ENCODE measurements around the gene SAMD4B. TPM values are rescaled to one million over a fixed set of nuclear protein-coding genes. Genes with fewer than 3 reads are reported as not detected.

The SAMD4B gene
- total RNA-seq, 1 experiment from 2014 or later, result 164 TPM

- TF ChIP-seq AFF4 (CRISPR knock-in tag; IDR thresholded peaks at IDR 0.05; ENCODE audit: borderline replicate concordance) (no peak), MXD4 (CRISPR knock-in tag; IDR thresholded peaks at IDR 0.05; ENCODE audit: borderline replicate concordance) (no peak)
Measured at GRCh38 chr19:39401549-39402345, 59.5 kb downstream of the SAMD4B start (continued).

- Mint-ChIP-seq H3K36me3 (peaks cover 2% of the 10 kb centered on the region; the same call in 1 of the 2 replicates), H3K4me1 (peaks cover 45% of the 10 kb centered on the region), H3K9me3 (no peaks in the 10 kb centered on the region), H3K27ac (peak overlapping the region; percentile 99), H3K27me3 (ENCODE audit: low read depth) (no peaks in the 10 kb centered on the region), H3K4me3 (peak overlapping the region; percentile 91)
- ATAC-seq (peak; percentile 32), DNase-seq (ENCODE audit: low spot score) (peak; percentile 91)
- POLR2A ChIA-PET, result interaction anchor here (0.6 to 3.5 kb wide), 10 partner anchors 9 to 33 kb away, joined by 3 to 25 read pairs (median 5); partner anchors contain the start of genes MED29, PAF1, PLEKHG2 and RPS16
- 0 out of 2 replicates have a peak, but pooled peaks have one; percentile 48 for TF ChIP-seq ZNF281 (CRISPR knock-in tag; IDR thresholded peaks at IDR 0.05)
- TF ChIP-seq MAX (CRISPR knock-in tag; IDR thresholded peaks at IDR 0.05), result peak; percentile 72; the same call in 1 of the 2 replicates
- TF ChIP-seq ETV6 (CRISPR knock-in tag; IDR thresholded peaks at IDR 0.05), result peak; percentile 78
- TF ChIP-seq FOXK1 (CRISPR knock-in tag; IDR thresholded peaks at IDR 0.05), result peak; percentile 80; the same call in 1 of the 2 replicates
- TF ChIP-seq FOXP1 (CRISPR knock-in tag; IDR thresholded peaks at IDR 0.05; ENCODE audit: borderline replicate concordance), result peak; percentile 69; the same call in 1 of the 2 replicates
- TF ChIP-seq CREM (CRISPR knock-in tag; IDR thresholded peaks at IDR 0.05), result 0 out of 2 replicates have a peak, but pooled peaks have one; percentile 26
- TF ChIP-seq MYBL2 (CRISPR knock-in tag; IDR thresholded peaks at IDR 0.05), result 0 out of 2 replicates have a peak, but pooled peaks have one; percentile 24
- no peak for TF ChIP-seq GABPB1 (CRISPR knock-in tag; IDR thresholded peaks at IDR 0.05)
- TF ChIP-seq IRF1 (CRISPR knock-in tag; IDR thresholded peaks at IDR 0.05), result no peak
- TF ChIP-seq ATF1 (CRISPR knock-in tag; IDR thresholded peaks at IDR 0.05), result peak; percentile 47; the same call in 1 of the 2 replicates
- TF ChIP-seq ZNF532 (CRISPR knock-in tag; IDR thresholded peaks at IDR 0.05; ENCODE audit: borderline replicate concordance), result no peak
- peak; percentile 28; the same call in 1 of the 2 replicates for TF ChIP-seq USF2 (CRISPR knock-in tag; IDR thresholded peaks at IDR 0.05)
- TF ChIP-seq SP1 (CRISPR knock-in tag; conservative IDR thresholded peaks at IDR 0.05), result peak; percentile 75
- TF ChIP-seq TEAD1 (CRISPR knock-in tag; IDR thresholded peaks at IDR 0.05), result peak; percentile 13; the same call in 1 of the 2 replicates
- peak; percentile 74; the same call in 1 of the 2 replicates for TF ChIP-seq ESRRA (CRISPR knock-in tag; IDR thresholded peaks at IDR 0.05; ENCODE audit: borderline replicate concordance)
- CTCF ChIA-PET, result interaction anchor here (0.7 to 1.1 kb wide), 4 partner anchors 17 to 205 kb away, joined by 3 to 4 read pairs (median 3); partner anchors contain the start of genes NCCRP1, SAMD4B and SYCN
Measured at GRCh38 chr19:39402346-39403300, 60.4 kb downstream of the SAMD4B start.

All from WTC11 (cell line).